ENCODE measurements around the gene GPR55.
A peak's percentile ranks its signal among the peaks of the same experiment; 100 is the strongest.

The GPR55 gene

GRCh38 chr2:230903231-230904150, 21.6 kb downstream of the GPR55 start (continued):
- no peak for TF ChIP-seq ZNF280C (tag by site-specific recombination; IDR thresholded peaks at IDR 0.05)
- no peak for TF ChIP-seq HOXD13 (CRISPR knock-in tag; IDR thresholded peaks at IDR 0.05; ENCODE audit: borderline replicate concordance)
- no peak for TF ChIP-seq ZNF585B (tag by site-specific recombination; IDR thresholded peaks at IDR 0.05)

GRCh38 chr2:230902180-230902899, 22.7 kb downstream of the GPR55 start:
- Histone ChIP-seq H3K4me1 (ENCODE audit: control insufficient read depth, insufficient read depth, low read length) (no peaks in the 10 kb centered on the region), H3K27ac (ENCODE audit: extremely low read depth, low read depth, low read length) (no peak overlapping the region), H3K36me3 (ENCODE audit: control insufficient read depth in 2 of 2, insufficient read depth in 1 of 2, low read length in 2 of 2) (no peaks in the 10 kb centered on the region), H3K4me3 (ENCODE audit: low read depth, low read length) (no peak overlapping the region), H3K9me3 (ENCODE audit: control insufficient read depth, insufficient read depth, low read depth, low read length) (no peaks in the 10 kb centered on the region)
- ChIA-PET POLR2A (no interaction called here), CTCF (interaction anchor here (0.6 to 4.3 kb wide), 22 partner anchors 10 to 550 kb away, joined by 3 to 55 read pairs (median 4); no protein-coding TSS in a partner anchor)
- TF ChIP-seq ZBTB17 (tag by site-specific recombination; IDR thresholded peaks at IDR 0.05) (peak; percentile 22; the same call in 1 of the 2 replicates), ZNF2 (tag by site-specific recombination; IDR thresholded peaks at IDR 0.05) (0 out of 2 replicates have a peak, but pooled peaks have one; percentile 22), ZNF654 (tag by site-specific recombination; IDR thresholded peaks at IDR 0.05; ENCODE audit: low read depth) (peak; percentile 79), ZNF776 (tag by site-specific recombination; IDR thresholded peaks at IDR 0.05; ENCODE audit: borderline replicate concordance) (no peak)
- TF ChIP-seq, protein P1, sequence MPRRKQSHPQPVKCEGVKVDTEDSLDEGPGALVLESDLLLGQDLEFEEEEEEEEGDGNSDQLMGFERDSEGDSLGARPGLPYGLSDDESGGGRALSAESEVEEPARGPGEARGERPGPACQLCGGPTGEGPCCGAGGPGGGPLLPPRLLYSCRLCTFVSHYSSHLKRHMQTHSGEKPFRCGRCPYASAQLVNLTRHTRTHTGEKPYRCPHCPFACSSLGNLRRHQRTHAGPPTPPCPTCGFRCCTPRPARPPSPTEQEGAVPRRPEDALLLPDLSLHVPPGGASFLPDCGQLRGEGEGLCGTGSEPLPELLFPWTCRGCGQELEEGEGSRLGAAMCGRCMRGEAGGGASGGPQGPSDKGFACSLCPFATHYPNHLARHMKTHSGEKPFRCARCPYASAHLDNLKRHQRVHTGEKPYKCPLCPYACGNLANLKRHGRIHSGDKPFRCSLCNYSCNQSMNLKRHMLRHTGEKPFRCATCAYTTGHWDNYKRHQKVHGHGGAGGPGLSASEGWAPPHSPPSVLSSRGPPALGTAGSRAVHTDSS (tag by site-specific recombination; IDR thresholded peaks at IDR 0.05) = 0 out of 2 replicates have a peak, but pooled peaks have one; percentile 18
- TF ChIP-seq, protein P2, sequence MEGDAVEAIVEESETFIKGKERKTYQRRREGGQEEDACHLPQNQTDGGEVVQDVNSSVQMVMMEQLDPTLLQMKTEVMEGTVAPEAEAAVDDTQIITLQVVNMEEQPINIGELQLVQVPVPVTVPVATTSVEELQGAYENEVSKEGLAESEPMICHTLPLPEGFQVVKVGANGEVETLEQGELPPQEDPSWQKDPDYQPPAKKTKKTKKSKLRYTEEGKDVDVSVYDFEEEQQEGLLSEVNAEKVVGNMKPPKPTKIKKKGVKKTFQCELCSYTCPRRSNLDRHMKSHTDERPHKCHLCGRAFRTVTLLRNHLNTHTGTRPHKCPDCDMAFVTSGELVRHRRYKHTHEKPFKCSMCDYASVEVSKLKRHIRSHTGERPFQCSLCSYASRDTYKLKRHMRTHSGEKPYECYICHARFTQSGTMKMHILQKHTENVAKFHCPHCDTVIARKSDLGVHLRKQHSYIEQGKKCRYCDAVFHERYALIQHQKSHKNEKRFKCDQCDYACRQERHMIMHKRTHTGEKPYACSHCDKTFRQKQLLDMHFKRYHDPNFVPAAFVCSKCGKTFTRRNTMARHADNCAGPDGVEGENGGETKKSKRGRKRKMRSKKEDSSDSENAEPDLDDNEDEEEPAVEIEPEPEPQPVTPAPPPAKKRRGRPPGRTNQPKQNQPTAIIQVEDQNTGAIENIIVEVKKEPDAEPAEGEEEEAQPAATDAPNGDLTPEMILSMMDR (tag by site-specific recombination; IDR thresholded peaks at IDR 0.05) = peak; percentile 78

- no peak overlapping the region for H3K27ac ChIP-seq (ENCODE audit: extremely low read depth, low read depth, low read length)
- POLR2A ChIA-PET = no interaction called here
- no peaks in the 10 kb centered on the region for H3K4me1 ChIP-seq (ENCODE audit: control insufficient read depth, insufficient read depth, low read length)
- no peak overlapping the region for H3K4me3 ChIP-seq (ENCODE audit: low read depth, low read length)
- H3K9me3 ChIP-seq (ENCODE audit: control insufficient read depth, insufficient read depth, low read depth, low read length) = no peaks in the 10 kb centered on the region
- no peak for TF ChIP-seq ZNF785 (tag by site-specific recombination; IDR thresholded peaks at IDR 0.05)
- TF ChIP-seq ZNF555 (tag by site-specific recombination; conservative IDR thresholded peaks at IDR 0.05) = no peak
- CTCF ChIA-PET = interaction anchor here (0.6 to 4.3 kb wide), 11 partner anchors 12 to 152 kb away, joined by 3 to 55 read pairs (median 4); no protein-coding TSS in a partner anchor
- H3K36me3 ChIP-seq (ENCODE audit: control insufficient read depth in 2 of 2, insufficient read depth in 1 of 2, low read length in 2 of 2) = no peaks in the 10 kb centered on the region
These were observed 24.0 kb downstream of the GPR55 start for GRCh38 chr2:230901006-230901405.
